Testis (tissue), 3 donors: ENCODE data around the gene IL23R. TPM values are rescaled to one million over a fixed set of nuclear protein-coding genes. Genes with fewer than 3 reads are reported as not detected.

Experiments used
- DNase-seq: peaks from one replicate; pipeline ENCODE4 v3.0.0-alpha.2; 2019
- H3K27ac ChIP-seq, 2 donors: fragments of 200-600 bp; sonication (generic); one replicate each; pipeline ENCODE4 v1.5.1; 2019
- H3K27me3 ChIP-seq: fragments of 200-600 bp; sonication (generic); one replicate; pipeline ENCODE4 v1.5.1; 2019
- H3K36me3 ChIP-seq: fragments of 200-600 bp; sonication (generic); one replicate; pipeline ENCODE4 v1.5.1; 2017; ENCODE audit warnings: low read depth; ENCODE audit errors: missing control alignments
- H3K4me1 ChIP-seq: fragments of 200-600 bp; sonication (generic); one replicate; pipeline ENCODE4 v1.5.1; 2019
- H3K4me3 ChIP-seq, 2 donors: fragments of 200-600 bp; sonication (generic); one replicate each; pipeline ENCODE4 v1.5.1; 2017 to 2019
- H3K9me3 ChIP-seq: fragments of 200-600 bp; sonication (generic); one replicate; pipeline ENCODE4 v1.5.1; 2017
- POLR2A ChIP-seq: fragments of 450-650 bp; IDR thresholded peaks from one replicate; pipeline ENCODE4 v1.6.1; 2017; ENCODE audit warnings: antibody characterized with exemption, mild to moderate bottlenecking, moderate library complexity
- WGBS, 2 donors: methylation state at CpG; one replicate each; pipeline ENCODE4 v1.1.5; 2018; 5-methylcytosine and 5-hydroxymethylcytosine counted together
- intact Hi-C: fragments of 100-400 bp; cut with DNase I; formaldehyde crosslinking; loops from one replicate; pipeline ENCODE4 v1.15.1; 2023; ENCODE audit warnings: low total_unique reads
- polyA plus RNA-seq: library from polyadenylated mRNA; stranded (reverse); fragments of 350-450 nt; fragmentation: Illumina TruSeq; extraction: RNeasy Lipid Tissue Mini Kit (QIAGEN cat#74804); gene quantifications from one replicate; pipeline ENCODE4 v1.2.3, GENCODE V29; 2014; ENCODE audit warnings: low read depth, low replicate concordance; ENCODE audit not compliant: insufficient read depth
- total RNA-seq, 2 donors: library from RNA; depleted of rRNA; stranded (reverse); fragments of >200 nt; gene quantifications; one replicate each; pipeline ENCODE4 v1.2.3, GENCODE V29; 2016
- TF ChIP-seq, protein P1 (sequence below), 3 experiments: fragments of 450-650 bp in 2 of 3; fragments of 200-600 bp in 1 of 3; sonication (generic) in 1 of 3; IDR thresholded peaks; one replicate each; pipeline ENCODE4 v1.5.1; 2016 to 2019; ENCODE audit warnings: antibody characterized with exemption in 3 of 3, mild to moderate bottlenecking in 2 of 3, moderate library complexity in 1 of 3

IL23R gene
- total and polyA plus RNA-seq, 3 donors from 2014 or later: 1.5 to 2.6 (median 2.2) TPM

DNA sequence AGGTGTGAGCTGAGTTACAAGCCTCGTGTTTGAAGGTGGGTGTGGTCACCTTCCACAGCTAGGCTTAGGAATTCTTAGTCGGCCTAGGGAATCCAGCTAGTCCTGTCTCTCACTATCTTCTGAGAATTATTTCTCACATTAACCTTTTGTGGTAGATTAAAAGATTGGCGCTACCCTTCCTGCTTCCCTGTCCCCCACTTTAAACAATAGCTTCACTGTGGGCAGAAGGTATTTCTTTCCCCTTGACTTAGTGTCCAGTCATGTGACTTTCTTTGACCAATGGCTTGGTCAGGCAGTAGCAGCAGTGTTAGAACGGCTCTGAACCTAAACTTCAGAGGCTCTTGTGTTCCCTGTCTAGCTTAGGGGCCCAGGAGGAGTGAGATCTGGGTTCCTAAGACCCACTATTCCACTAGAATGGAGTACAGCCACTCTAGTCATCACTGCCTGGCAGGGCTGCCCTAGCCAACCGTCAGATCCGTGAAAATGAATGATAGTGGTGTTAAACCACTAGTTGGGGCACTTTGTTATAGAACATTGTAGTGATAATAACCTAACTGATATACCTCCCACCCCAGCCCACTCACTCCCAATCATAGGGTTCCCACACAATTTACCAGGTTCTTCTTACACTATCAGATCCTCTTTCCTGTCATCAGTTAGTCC, 17.6 kb upstream of the IL23R start:
- no peak for DNase-seq
- intact Hi-C loops: loop anchor here (10.0 kb wide), 1 partner anchor 144 kb away; no protein-coding TSS in a partner anchor
- Histone ChIP-seq H3K4me1 (peaks cover 8% of the 10 kb centered on the region), H3K36me3 (no peaks in the 10 kb centered on the region), H3K4me3 (peak overlapping the region; percentile 22 to 25), H3K27ac (no peak overlapping the region), H3K9me3 (no peaks in the 10 kb centered on the region), H3K27me3 (no peaks in the 10 kb centered on the region)
- WGBS, 2 donors: 17 to 39% methylated on average over 6 of the region's 6 CpGs
- TF ChIP-seq POLR2A: no peak
- TF ChIP-seq, protein P1, sequence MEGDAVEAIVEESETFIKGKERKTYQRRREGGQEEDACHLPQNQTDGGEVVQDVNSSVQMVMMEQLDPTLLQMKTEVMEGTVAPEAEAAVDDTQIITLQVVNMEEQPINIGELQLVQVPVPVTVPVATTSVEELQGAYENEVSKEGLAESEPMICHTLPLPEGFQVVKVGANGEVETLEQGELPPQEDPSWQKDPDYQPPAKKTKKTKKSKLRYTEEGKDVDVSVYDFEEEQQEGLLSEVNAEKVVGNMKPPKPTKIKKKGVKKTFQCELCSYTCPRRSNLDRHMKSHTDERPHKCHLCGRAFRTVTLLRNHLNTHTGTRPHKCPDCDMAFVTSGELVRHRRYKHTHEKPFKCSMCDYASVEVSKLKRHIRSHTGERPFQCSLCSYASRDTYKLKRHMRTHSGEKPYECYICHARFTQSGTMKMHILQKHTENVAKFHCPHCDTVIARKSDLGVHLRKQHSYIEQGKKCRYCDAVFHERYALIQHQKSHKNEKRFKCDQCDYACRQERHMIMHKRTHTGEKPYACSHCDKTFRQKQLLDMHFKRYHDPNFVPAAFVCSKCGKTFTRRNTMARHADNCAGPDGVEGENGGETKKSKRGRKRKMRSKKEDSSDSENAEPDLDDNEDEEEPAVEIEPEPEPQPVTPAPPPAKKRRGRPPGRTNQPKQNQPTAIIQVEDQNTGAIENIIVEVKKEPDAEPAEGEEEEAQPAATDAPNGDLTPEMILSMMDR (IDR thresholded peaks at IDR 0.05): no peak

DNA sequence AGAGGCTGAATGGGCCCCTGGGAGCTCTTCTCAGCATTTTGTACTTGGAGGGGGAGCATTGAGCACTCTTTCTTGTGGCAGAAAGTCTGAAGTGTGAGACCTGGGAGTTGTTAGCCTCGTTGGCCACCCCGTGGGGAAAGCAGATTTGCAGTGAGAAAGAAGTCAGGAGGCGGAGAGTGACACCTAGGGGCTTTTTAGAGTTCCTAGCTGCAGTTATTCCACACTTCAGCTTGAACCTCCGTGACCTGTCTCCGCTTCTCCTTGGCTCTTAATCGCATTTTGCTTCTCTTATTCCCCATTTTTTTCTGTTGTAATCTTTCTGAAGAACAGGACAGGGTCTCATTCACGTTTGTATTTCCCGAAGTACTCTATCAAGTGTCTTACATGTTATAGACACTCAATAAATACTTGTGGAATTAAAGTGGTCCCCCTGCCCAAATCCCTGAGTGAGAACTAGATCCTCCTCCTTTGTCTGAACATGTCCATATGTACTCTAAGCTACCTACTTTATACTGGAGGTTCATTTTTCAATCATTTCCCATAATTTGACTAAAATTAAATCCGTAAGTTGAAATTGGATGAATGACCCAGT, 17.0 kb upstream of the IL23R start:
- H3K4me3 ChIP-seq: no peak overlapping the region
- no peak overlapping the region for H3K27ac ChIP-seq

DNA sequence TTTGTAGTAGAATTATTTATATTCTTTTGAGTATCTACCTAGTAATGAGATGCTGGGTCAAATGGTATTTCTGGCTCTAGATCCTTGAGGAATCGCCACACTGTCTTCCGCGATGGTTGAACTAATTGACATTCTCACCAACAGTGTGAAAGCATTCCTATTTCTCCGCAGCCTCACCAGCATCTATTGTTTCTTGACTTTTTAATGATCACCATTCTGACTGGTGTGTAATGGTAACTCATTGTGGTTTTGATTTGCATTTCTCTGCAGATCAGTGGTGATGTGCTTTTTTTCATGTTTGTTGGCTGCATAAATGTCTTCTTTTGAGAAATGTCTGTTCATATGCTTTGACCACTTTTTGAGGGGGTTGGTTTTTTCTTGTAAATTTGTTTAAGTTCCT, 15.3 kb upstream of the IL23R start:
- Histone ChIP-seq H3K27ac (no peak overlapping the region), H3K36me3 (no peaks in the 10 kb centered on the region), H3K27me3 (no peaks in the 10 kb centered on the region), H3K9me3 (no peaks in the 10 kb centered on the region), H3K4me1 (peaks cover 8% of the 10 kb centered on the region), H3K4me3 (no peak overlapping the region)
- 83 to 90% methylated on average over 4 of the region's 4 CpGs for WGBS, 2 donors
- no peak for DNase-seq
- TF ChIP-seq POLR2A: no peak
- intact Hi-C loops: no loop called here

More for the DNA sequence above, 17.0 kb upstream of the IL23R start:
- no peaks in the 10 kb centered on the region for H3K27me3 ChIP-seq
- no peaks in the 10 kb centered on the region for H3K9me3 ChIP-seq
- peak; percentile 83 for DNase-seq
- intact Hi-C loops: loop anchor here (10.0 kb wide), 1 partner anchor 144 kb away; no protein-coding TSS in a partner anchor
- 15 to 18% methylated on average over 9 of the region's 9 CpGs for WGBS, 2 donors
- no peak for TF ChIP-seq POLR2A
- TF ChIP-seq, protein P1 (IDR thresholded peaks at IDR 0.05): peak; percentile 55 to 66 (median 61)
- H3K36me3 ChIP-seq: no peaks in the 10 kb centered on the region
- peaks cover 8% of the 10 kb centered on the region for H3K4me1 ChIP-seq

DNA sequence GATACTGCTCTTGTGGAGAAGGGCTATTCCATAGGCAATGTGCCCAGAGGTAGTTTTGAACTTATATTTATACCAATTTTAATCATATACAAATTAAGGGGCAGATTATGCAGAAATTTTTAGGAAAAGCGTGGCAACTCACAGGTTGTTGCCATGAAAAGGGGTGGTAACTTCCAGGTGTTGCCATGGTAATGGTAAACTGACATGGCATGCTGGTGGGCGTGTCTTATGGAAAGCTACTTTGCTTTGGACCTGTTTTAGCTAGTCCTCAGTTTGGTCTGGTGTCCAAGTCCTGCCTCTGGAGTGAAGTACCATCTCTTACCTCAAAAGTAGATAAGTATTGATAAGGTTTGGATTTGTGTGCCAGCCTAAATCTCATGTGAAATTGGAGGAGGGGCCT, 7.9 kb upstream of the IL23R start:
- intact Hi-C loops: no loop called here
- 71 to 73% methylated on average over 2 of the region's 2 CpGs for WGBS, 2 donors
- no peaks in the 10 kb centered on the region for H3K27me3 ChIP-seq
- no peaks in the 10 kb centered on the region for H3K4me1 ChIP-seq
- no peak for TF ChIP-seq POLR2A
- TF ChIP-seq, protein P1 (IDR thresholded peaks at IDR 0.05): no peak
- no peaks in the 10 kb centered on the region for H3K9me3 ChIP-seq
- no peak for DNase-seq
- H3K27ac ChIP-seq: no peak overlapping the region
- no peaks in the 10 kb centered on the region for H3K36me3 ChIP-seq
- no peak overlapping the region for H3K4me3 ChIP-seq

DNA sequence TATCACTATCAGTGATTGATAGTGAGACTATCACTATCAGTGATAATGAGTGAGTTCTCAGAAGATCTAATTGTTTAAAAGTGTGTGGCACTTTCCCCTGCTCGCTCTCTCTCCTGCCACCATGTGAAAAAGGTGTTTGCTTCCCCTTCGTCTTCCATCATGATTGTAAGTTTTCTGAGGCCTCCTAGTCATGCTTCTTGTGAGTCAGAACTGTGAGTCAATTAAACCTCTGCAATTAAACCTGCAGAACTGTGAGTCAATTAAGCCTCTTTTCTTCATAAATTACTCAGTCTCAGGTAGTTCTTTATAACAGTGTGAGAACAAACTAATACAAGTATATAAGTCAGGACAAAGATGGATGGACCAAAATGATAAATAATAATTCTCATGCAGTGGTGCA, 7.0 kb upstream of the IL23R start:
- no peaks in the 10 kb centered on the region for H3K4me1 ChIP-seq
- intact Hi-C loops: no loop called here

More for the DNA sequence above, 7.0 kb upstream of the IL23R start:
- DNase-seq: no peak
- Histone ChIP-seq H3K27me3 (no peaks in the 10 kb centered on the region), H3K4me3 (no peak overlapping the region), H3K9me3 (no peaks in the 10 kb centered on the region), H3K36me3 (no peaks in the 10 kb centered on the region), H3K27ac (no peak overlapping the region)
- TF ChIP-seq, protein P1 (IDR thresholded peaks at IDR 0.05): no peak
- TF ChIP-seq POLR2A: no peak
- WGBS, 2 donors: 86 to 94% methylated on average over 2 of the region's 2 CpGs
